B cell (primary cell): ENCODE measurements around the gene RAP1GAP. TPM values are rescaled to one million over a fixed set of nuclear protein-coding genes. Genes with fewer than 3 reads are reported as not detected.

ENCODE experiments used
- ATAC-seq: fragments of 200-7000 bp; cut with Tn5 transposase; one replicate; pipeline ENCODE4 v1.10.0; 2021; ENCODE audit warnings: low read depth, mild to moderate bottlenecking, moderate number of reproducible peaks, moderate library complexity
- CTCF ChIA-PET: fragments of 350-600 bp; sonication (Branson Sonifier 250); formaldehyde crosslinking; loops from one replicate; lab custom pipeline; 2021; ENCODE audit warnings: antibody characterized with exemption, inconsistent platforms; lab: Charles Lee
- POLR2A ChIA-PET: fragments of 350-600 bp; sonication (Branson Sonifier 250); formaldehyde crosslinking; loops from one replicate; lab custom pipeline; 2021; ENCODE audit warnings: antibody characterized with exemption; lab: Charles Lee
- DNase-seq: peaks from one replicate; pipeline ENCODE4 v3.0.0; 2013
- H2AFZ ChIP-seq: 2 replicates; pipeline ENCODE4 v1.6.1; 2012; ENCODE audit warnings: mild to moderate bottlenecking, low read depth, low read length; ENCODE audit not compliant: insufficient read depth, poor library complexity, severe bottlenecking
- H3K27ac ChIP-seq, 2 donors: 1 replicate in 1 of 2; 2 replicates in 1 of 2; pipeline ENCODE4 v1.5.1; 2012 to 2013; ENCODE audit warnings: low read length in 2 of 2, mild to moderate bottlenecking in 2 of 2, moderate library complexity in 1 of 2
- H3K27me3 ChIP-seq, 4 experiments: fragments of 200-600 bp in 1 of 4; sonication (generic) in 1 of 4; replicated peaks in 1 of 4; 1 replicate in 2 of 4; 2 replicates in 2 of 4; pipeline versions ENCODE4 v1.6.1 to v1.7.0; 2013 to 2016; ENCODE audit warnings: low read length in 3 of 4, mild to moderate bottlenecking in 2 of 4, mixed read lengths in 1 of 4, moderate library complexity in 1 of 4; ENCODE audit not compliant: insufficient read depth in 4 of 4, control insufficient read depth in 3 of 4; ENCODE audit errors: control extremely low read depth in 1 of 4
- H3K36me3 ChIP-seq, 2 experiments: replicated peaks in 1 of 2; 1 replicate in 1 of 2; 2 replicates in 1 of 2; pipeline versions ENCODE4 v1.6.1 to v1.7.1; 2013; ENCODE audit warnings: low read length in 1 of 2; ENCODE audit not compliant: insufficient read depth in 2 of 2, control insufficient read depth in 1 of 2; ENCODE audit errors: control extremely low read depth in 1 of 2, extremely low read depth in 1 of 2
- H3K4me1 ChIP-seq, 2 donors: fragments of 200-600 bp in 1 of 2; sonication (generic) in 1 of 2; 1 replicate in 1 of 2; 2 replicates in 1 of 2; pipeline versions ENCODE4 v1.5.1 to v1.6.1; 2013 to 2017; ENCODE audit warnings: low read length in 2 of 2; ENCODE audit not compliant: control insufficient read depth in 2 of 2, insufficient read depth in 2 of 2
- H3K4me2 ChIP-seq: replicated peaks from 2 replicates; pipeline ENCODE3; 2012; ENCODE audit warnings: mild to moderate bottlenecking, low read depth, low read length; ENCODE audit not compliant: poor library complexity, severe bottlenecking
- H3K4me3 ChIP-seq, 5 experiments: fragments of 200-600 bp in 1 of 5; sonication (generic) in 1 of 5; 1 replicate in 3 of 5; 2 replicates in 2 of 5; pipeline versions ENCODE4 v1.5.1 to v1.7.0; 2011 to 2016; ENCODE audit warnings: low read length in 4 of 5, mild to moderate bottlenecking in 4 of 5, low read depth in 2 of 5, control low read depth in 1 of 5, moderate library complexity in 1 of 5; ENCODE audit not compliant: insufficient read depth in 1 of 5; ENCODE audit errors: control extremely low read depth in 1 of 5, extremely low read depth in 1 of 5
- H3K79me2 ChIP-seq: fragments of 200-600 bp; sonication (generic); one replicate; pipeline ENCODE4 v1.6.0; 2016; ENCODE audit warnings: low read length; ENCODE audit not compliant: control insufficient read depth, insufficient read depth
- H3K9ac ChIP-seq: fragments of 200-600 bp; sonication (generic); 2 replicates; pipeline ENCODE4 v1.6.1; 2017; ENCODE audit warnings: mild to moderate bottlenecking, low read length, moderate library complexity
- H3K9me3 ChIP-seq, 3 donors: one replicate each; pipeline versions ENCODE4 v1.6.1 to v1.7.1; 2013; ENCODE audit warnings: low read length in 2 of 3; ENCODE audit not compliant: control insufficient read depth in 2 of 3, insufficient read depth in 1 of 3; ENCODE audit errors: control extremely low read depth in 1 of 3
- H4K20me1 ChIP-seq: 2 replicates; pipeline ENCODE4 v1.6.0; 2012; ENCODE audit warnings: mild to moderate bottlenecking, low read length; ENCODE audit not compliant: insufficient read depth, control insufficient read depth, poor library complexity, severe bottlenecking
- H3K27ac Mint-ChIP-seq: one replicate; pipeline ENCODE4 v1.8.0; 2021; ENCODE audit warnings: mixed read lengths
- H3K27me3 Mint-ChIP-seq: one replicate; pipeline ENCODE4 v1.8.0; 2021; ENCODE audit warnings: mixed read lengths
- H3K4me1 Mint-ChIP-seq: one replicate; pipeline ENCODE4 v1.8.0; 2021; ENCODE audit warnings: mixed read lengths
- H3K4me3 Mint-ChIP-seq: one replicate; pipeline ENCODE4 v1.8.0; 2021; ENCODE audit warnings: mixed read lengths
- H3K9me3 Mint-ChIP-seq: one replicate; pipeline ENCODE4 v1.8.0; 2022; ENCODE audit warnings: mixed read lengths; ENCODE audit not compliant: insufficient read depth
- CTCF ChIP-seq: fragments of 200-600 bp; IDR thresholded peaks from one replicate; pipeline ENCODE4 v1.8.0; 2022; ENCODE audit warnings: antibody characterized with exemption, mild to moderate bottlenecking
- EZH2 ChIP-seq: IDR thresholded peaks from 2 replicates; pipeline ENCODE4 v1.6.1; 2012; ENCODE audit warnings: borderline replicate concordance, low read depth, mild to moderate bottlenecking, moderate library complexity, low read length; ENCODE audit not compliant: insufficient read depth, poor library complexity, severe bottlenecking
- WGBS: methylation state at CpG from one replicate; pipeline ENCODE4 v1.1.5; 2013; ENCODE audit warnings: missing lambda C conversion rate; ENCODE audit not compliant: insufficient coverage; 5-methylcytosine and 5-hydroxymethylcytosine counted together
- intact Hi-C: fragments of 100-400 bp; cut with micrococcal nuclease; formaldehyde crosslinking; loops from one replicate; pipeline ENCODE4 v1.10.0; 2022
- polyA plus RNA-seq: library from polyadenylated mRNA; depleted of rRNA; stranded (reverse); fragments of >200 nt; gene quantifications from 2 replicates; pipeline ENCODE4 v1.2.3, GENCODE V29; 2012
- total RNA-seq, 2 donors: library from RNA; stranded (reverse); fragments of 120-200 nt in 1 of 2; gene quantifications; 1 replicate in 1 of 2; 2 replicates in 1 of 2; pipeline versions ENCODE4 v1.2.3 to v1.2.4, GENCODE V29; 2013 to 2022

The RAP1GAP gene
- total and polyA plus RNA-seq, 2 donors (not counting 1 experiment from before 2014, with no cell fraction given): 0.07 to 0.09 TPM

- TF ChIP-seq EZH2: no peak
- no peak for TF ChIP-seq CTCF
- no peak overlapping the region for H3K27ac ChIP-seq
- ATAC-seq (no peak), DNase-seq (no peak)
- 100% methylated on average over 2 of the region's 7 CpGs for WGBS
- Mint-ChIP-seq H3K4me1 (peaks cover 11% of the 10 kb centered on the region), H3K9me3 (no peaks in the 10 kb centered on the region), H3K27ac (no peak overlapping the region), H3K27me3 (peaks cover 31% of the 10 kb centered on the region), H3K4me3 (no peak overlapping the region)
- no peaks in the 10 kb centered on the region for H4K20me1 ChIP-seq
- intact Hi-C loops: no loop called here
- H3K4me1 ChIP-seq: peaks cover 0 to 9% of the 10 kb centered on the region in 2 donors
- H3K27me3 ChIP-seq: peaks cover 0 to 31% (median 9%) of the 10 kb centered on the region in 4 experiments
- no peak overlapping the region for H3K4me3 ChIP-seq
- H3K36me3 ChIP-seq: no peaks in the 10 kb centered on the region
- no peak overlapping the region for H3K4me2 ChIP-seq
- CTCF ChIA-PET: no interaction called here
- H3K79me2 ChIP-seq: no peaks in the 10 kb centered on the region
- H2AFZ ChIP-seq: no peak overlapping the region
- no peaks in the 10 kb centered on the region for H3K9me3 ChIP-seq
- no peak overlapping the region for H3K9ac ChIP-seq
- POLR2A ChIA-PET: no interaction called here
These were observed 49.7 kb downstream of the RAP1GAP start for GRCh38 chr1:21619375-21619947.

- Histone ChIP-seq H3K27me3 (peaks cover 0 to 31% (median 9%) of the 10 kb centered on the region in 4 experiments), H4K20me1 (no peaks in the 10 kb centered on the region), H3K4me3 (no peak overlapping the region), H3K79me2 (no peaks in the 10 kb centered on the region), H3K9ac (no peak overlapping the region), H2AFZ (no peak overlapping the region), H3K4me2 (no peak overlapping the region), H3K36me3 (no peaks in the 10 kb centered on the region), H3K27ac (no peak overlapping the region), H3K4me1 (peaks cover 0 to 9% of the 10 kb centered on the region in 2 donors), H3K9me3 (no peaks in the 10 kb centered on the region)
- Mint-ChIP-seq H3K27ac (no peak overlapping the region), H3K4me3 (no peak overlapping the region), H3K9me3 (no peaks in the 10 kb centered on the region), H3K4me1 (peaks cover 11% of the 10 kb centered on the region), H3K27me3 (peaks cover 27% of the 10 kb centered on the region)
- no peak for TF ChIP-seq CTCF
- no peak for TF ChIP-seq EZH2
- ATAC-seq (no peak), DNase-seq (no peak)
- intact Hi-C loops: no loop called here
- 43% methylated on average over 21 of the region's 22 CpGs for WGBS
- POLR2A ChIA-PET: no interaction called here
- CTCF ChIA-PET: no interaction called here
These were observed 50.4 kb downstream of the RAP1GAP start for GRCh38 chr1:21618561-21619374.
